Endothelial cell (in vitro differentiated cells): ENCODE measurements around the gene GPR65. TPM values are rescaled to one million over a fixed set of nuclear protein-coding genes. Genes with fewer than 3 reads are reported as not detected.

Source experiments
- DNase-seq: peaks from one replicate; pipeline ENCODE4 v3.0.0; 2021; ENCODE audit warnings: low spot score
- H3K27ac Mint-ChIP-seq: one replicate; pipeline ENCODE4 v1.8.0; 2021; ENCODE audit warnings: mixed read lengths, inconsistent platforms; ENCODE audit not compliant: unreplicated experiment
- H3K27me3 Mint-ChIP-seq: one replicate; pipeline ENCODE4 v1.8.0; 2021; ENCODE audit warnings: mild to moderate bottlenecking, moderate library complexity, mixed read lengths, inconsistent platforms; ENCODE audit not compliant: unreplicated experiment
- H3K36me3 Mint-ChIP-seq: one replicate; pipeline ENCODE4 v1.8.0; 2021; ENCODE audit warnings: mild to moderate bottlenecking, low read depth, mixed read lengths, inconsistent platforms; ENCODE audit not compliant: unreplicated experiment
- H3K4me1 Mint-ChIP-seq: one replicate; pipeline ENCODE4 v1.8.0; 2021; ENCODE audit warnings: mild to moderate bottlenecking, mixed read lengths, inconsistent platforms; ENCODE audit not compliant: unreplicated experiment
- H3K4me3 Mint-ChIP-seq: one replicate; pipeline ENCODE4 v1.8.0; 2021; ENCODE audit warnings: mild to moderate bottlenecking, mixed read lengths, inconsistent platforms; ENCODE audit not compliant: unreplicated experiment
- H3K9me3 Mint-ChIP-seq: one replicate; pipeline ENCODE4 v1.8.0; 2021; ENCODE audit warnings: mixed read lengths, inconsistent platforms; ENCODE audit not compliant: unreplicated experiment
- CTCF ChIP-seq: fragments of 200-600 bp; sonication (generic); IDR thresholded peaks from one replicate; pipeline ENCODE4 v1.5.0; 2021; ENCODE audit warnings: antibody characterized with exemption; ENCODE audit not compliant: unreplicated experiment
- total RNA-seq: library from RNA; stranded (reverse); fragmentation: NEBNext Ultra II Directional; extraction: Animal tissue kit (Norgen Biotek cat#: 25700); gene quantifications from one replicate; pipeline ENCODE4 v1.2.1, GENCODE V29; 2021; ENCODE audit not compliant: unreplicated experiment

Gene GPR65
- total RNA-seq, 1 donor from 2014 or later = 0.64 TPM

DNA sequence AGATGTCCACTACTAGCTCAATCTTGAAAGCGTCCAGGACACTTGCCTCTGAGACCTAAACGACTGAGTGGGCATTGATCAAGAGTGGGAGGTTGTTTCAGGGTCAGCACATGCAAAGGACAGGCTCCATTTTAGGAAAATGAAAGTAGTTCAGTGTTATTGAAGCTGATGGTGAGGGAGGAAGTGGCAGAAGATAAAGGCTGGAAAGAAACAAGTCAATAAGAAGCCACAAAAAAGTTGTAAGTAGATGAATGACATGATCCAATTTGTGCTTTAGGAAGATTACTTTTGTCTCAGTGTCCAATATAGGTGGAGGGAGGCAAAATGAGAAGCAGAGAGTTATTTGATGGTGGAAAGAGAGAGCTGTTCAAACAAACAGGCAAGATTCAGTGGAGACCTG, 22.0 kb downstream of the GPR65 start:
- H3K27ac Mint-ChIP-seq = no peak overlapping the region

DNA sequence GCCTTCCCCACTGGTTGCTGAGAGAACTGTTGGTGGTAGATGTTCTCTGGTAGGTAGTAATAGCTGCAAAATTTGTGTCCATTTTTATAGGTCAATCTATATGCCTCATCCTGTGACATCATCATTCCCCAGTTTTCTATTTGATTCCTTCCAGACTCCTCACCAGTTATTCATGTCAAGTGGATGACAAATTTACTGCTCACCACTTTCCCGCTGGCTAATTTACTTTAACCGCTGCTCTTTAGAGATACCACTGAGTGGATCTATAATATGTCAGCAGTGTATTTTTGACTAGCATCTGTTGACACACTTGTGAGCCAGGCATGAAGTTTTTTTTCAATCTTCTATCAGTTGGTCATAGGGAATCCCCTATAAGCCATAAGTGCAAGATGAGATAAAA, 24.6 kb downstream of the GPR65 start:
- Mint-ChIP-seq H3K4me1 (peaks cover 31% of the 10 kb centered on the region), H3K9me3 (no peaks in the 10 kb centered on the region), H3K36me3 (no peaks in the 10 kb centered on the region), H3K27ac (no peak overlapping the region), H3K27me3 (peaks cover 2% of the 10 kb centered on the region), H3K4me3 (no peak overlapping the region)
- no peak for TF ChIP-seq CTCF
- DNase-seq = no peak

More for the DNA sequence above, 22.0 kb downstream of the GPR65 start:
- no peak for DNase-seq
- no peak for TF ChIP-seq CTCF
- Mint-ChIP-seq H3K9me3 (no peaks in the 10 kb centered on the region), H3K36me3 (no peaks in the 10 kb centered on the region), H3K4me1 (peaks cover 57% of the 10 kb centered on the region), H3K4me3 (no peak overlapping the region), H3K27me3 (peaks cover 2% of the 10 kb centered on the region)

- Mint-ChIP-seq H3K4me3 (no peak overlapping the region), H3K4me1 (peaks cover 25% of the 10 kb centered on the region)
Observed at GRCh38 chr14:88030079-88030478, 25.1 kb downstream of the GPR65 start.

GRCh38 chr14:88030892-88031291, 26.0 kb downstream of the GPR65 start:
- H3K27me3 Mint-ChIP-seq = no peaks in the 10 kb centered on the region
- H3K36me3 Mint-ChIP-seq = no peaks in the 10 kb centered on the region
- peaks cover 17% of the 10 kb centered on the region for H3K4me1 Mint-ChIP-seq
- H3K9me3 Mint-ChIP-seq = no peaks in the 10 kb centered on the region
- no peak overlapping the region for H3K4me3 Mint-ChIP-seq
- no peak overlapping the region for H3K27ac Mint-ChIP-seq
- DNase-seq = no peak
- no peak for TF ChIP-seq CTCF

More at GRCh38 chr14:88030079-88030478, 25.1 kb downstream of the GPR65 start:
- no peak for DNase-seq
- no peaks in the 10 kb centered on the region for H3K36me3 Mint-ChIP-seq
- no peaks in the 10 kb centered on the region for H3K27me3 Mint-ChIP-seq
- H3K27ac Mint-ChIP-seq = no peak overlapping the region
- no peaks in the 10 kb centered on the region for H3K9me3 Mint-ChIP-seq
- TF ChIP-seq CTCF = no peak

GRCh38 chr14:88032373-88032772, 27.4 kb downstream of the GPR65 start:
- no peak for TF ChIP-seq CTCF
- Mint-ChIP-seq H3K4me1 (peaks cover 5% of the 10 kb centered on the region), H3K36me3 (no peaks in the 10 kb centered on the region), H3K27ac (no peak overlapping the region), H3K9me3 (no peaks in the 10 kb centered on the region), H3K4me3 (no peak overlapping the region), H3K27me3 (no peaks in the 10 kb centered on the region)
- DNase-seq = no peak
